ENCODE measurements around the gene MPRIP. TPM values are rescaled to one million over a fixed set of nuclear protein-coding genes. Genes with fewer than 3 reads are reported as not detected.

MPRIP gene
- total RNA-seq, 4 donors from 2014 or later, result 122 to 207 (median 145) TPM

DNA sequence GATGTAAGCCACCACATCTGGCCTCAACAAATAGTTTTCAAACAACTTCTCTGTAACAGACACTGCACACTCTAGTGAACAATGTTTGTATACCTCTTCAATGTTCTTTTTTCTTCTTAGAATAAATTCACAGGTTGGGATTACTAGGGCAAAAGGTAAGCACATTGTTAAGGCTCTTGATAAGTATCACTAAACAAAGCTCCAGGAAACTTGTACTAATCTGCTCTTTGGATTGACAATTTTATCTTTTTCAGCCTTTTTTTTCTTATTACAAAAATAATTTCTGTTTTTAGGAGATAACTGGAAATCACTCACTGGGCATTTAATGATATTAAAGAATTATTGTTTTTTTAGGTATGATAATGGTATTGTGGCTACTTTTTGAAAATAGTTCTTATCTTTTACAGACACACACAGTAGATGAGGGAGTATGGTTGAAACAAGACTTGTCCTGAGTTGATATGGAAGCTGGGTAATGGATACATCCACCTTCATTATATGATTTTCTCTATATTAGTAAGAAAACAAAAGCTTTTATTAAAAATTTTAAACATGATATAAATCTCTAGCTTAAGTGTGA lies 7.7 kb upstream of the MPRIP start:
- Histone ChIP-seq H3K27me3 (no peaks in the 10 kb centered on the region), H3K4me3 (no peak overlapping the region), H3K36me3 (no peaks in the 10 kb centered on the region), H3K4me1 (peaks cover 25% of the 10 kb centered on the region), H3K9me3 (no peaks in the 10 kb centered on the region), H3K27ac (no peak overlapping the region)
- TF ChIP-seq POLR2AphosphoS5 (IDR thresholded peaks at IDR 0.05), result no peak
- no peak for TF ChIP-seq EP300 (IDR thresholded peaks at IDR 0.05)
- TF ChIP-seq, protein P1, sequence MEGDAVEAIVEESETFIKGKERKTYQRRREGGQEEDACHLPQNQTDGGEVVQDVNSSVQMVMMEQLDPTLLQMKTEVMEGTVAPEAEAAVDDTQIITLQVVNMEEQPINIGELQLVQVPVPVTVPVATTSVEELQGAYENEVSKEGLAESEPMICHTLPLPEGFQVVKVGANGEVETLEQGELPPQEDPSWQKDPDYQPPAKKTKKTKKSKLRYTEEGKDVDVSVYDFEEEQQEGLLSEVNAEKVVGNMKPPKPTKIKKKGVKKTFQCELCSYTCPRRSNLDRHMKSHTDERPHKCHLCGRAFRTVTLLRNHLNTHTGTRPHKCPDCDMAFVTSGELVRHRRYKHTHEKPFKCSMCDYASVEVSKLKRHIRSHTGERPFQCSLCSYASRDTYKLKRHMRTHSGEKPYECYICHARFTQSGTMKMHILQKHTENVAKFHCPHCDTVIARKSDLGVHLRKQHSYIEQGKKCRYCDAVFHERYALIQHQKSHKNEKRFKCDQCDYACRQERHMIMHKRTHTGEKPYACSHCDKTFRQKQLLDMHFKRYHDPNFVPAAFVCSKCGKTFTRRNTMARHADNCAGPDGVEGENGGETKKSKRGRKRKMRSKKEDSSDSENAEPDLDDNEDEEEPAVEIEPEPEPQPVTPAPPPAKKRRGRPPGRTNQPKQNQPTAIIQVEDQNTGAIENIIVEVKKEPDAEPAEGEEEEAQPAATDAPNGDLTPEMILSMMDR (IDR thresholded peaks at IDR 0.05), result no peak
- TF ChIP-seq POLR2A (IDR thresholded peaks at IDR 0.05), result no peak
- no peak for DNase-seq (ENCODE audit: low spot score in 2 of 2)

DNA sequence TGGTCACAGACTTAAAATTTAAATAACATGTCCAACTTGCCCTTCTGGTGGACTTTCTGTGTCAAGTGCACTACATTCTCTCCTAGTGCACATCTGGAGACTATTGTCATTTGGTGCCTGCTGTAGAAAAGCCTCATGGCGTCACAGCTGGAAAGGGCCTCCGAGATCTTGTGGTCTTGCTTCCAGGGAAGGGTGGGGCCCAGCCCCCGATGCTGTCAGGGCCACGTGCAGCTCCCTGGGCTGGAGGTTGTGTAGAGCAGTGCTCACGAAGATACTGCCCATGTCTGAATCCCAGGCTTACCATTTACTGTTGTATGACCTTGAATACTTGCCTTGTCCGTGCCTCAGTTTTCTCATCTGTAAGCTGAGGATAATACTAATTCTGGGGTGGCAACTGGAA lies 6.8 kb upstream of the MPRIP start:
- H3K27me3 ChIP-seq, result no peaks in the 10 kb centered on the region
- H3K9me3 ChIP-seq, result no peaks in the 10 kb centered on the region
- H3K27ac ChIP-seq, result no peak overlapping the region
- no peaks in the 10 kb centered on the region for H3K36me3 ChIP-seq
- H3K4me3 ChIP-seq, result no peak overlapping the region
- peaks cover 25% of the 10 kb centered on the region for H3K4me1 ChIP-seq
- 51% methylated on average over 6 of the region's 6 CpGs for WGBS
- TF ChIP-seq EP300 (IDR thresholded peaks at IDR 0.05) (no peak), POLR2A (IDR thresholded peaks at IDR 0.05) (no peak), POLR2AphosphoS5 (IDR thresholded peaks at IDR 0.05) (no peak)
- TF ChIP-seq, protein P1 (IDR thresholded peaks at IDR 0.05), result no peak
- no peak for DNase-seq (ENCODE audit: low spot score in 2 of 2)

DNA sequence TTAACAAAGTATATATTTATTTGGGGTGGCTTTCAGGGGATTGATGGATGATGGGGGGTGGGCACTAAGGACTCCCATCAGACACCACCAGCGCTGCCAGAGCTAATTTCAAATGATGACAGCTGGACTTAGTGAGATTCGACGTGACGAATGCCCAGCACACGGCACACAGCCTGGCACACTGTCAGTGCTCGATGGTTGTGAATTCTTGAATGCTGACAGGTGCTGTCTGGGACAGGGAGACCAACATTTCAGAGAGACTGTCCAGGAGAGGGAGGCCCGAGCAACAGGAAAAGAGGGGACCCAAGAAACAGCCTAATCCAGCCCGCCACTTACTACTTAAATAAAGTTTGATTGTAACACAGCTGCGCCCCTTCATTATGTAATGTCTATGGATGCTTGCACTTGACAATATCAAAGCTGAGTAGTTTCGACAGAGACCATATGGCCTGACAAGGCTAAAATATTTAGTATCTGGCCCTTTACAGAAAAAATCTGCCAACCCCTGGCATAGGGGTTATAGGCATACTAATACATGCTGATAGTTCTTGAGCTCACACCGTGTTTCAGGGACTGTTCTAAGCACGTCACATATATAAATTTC lies 6.2 kb upstream of the MPRIP start:
- Histone ChIP-seq H3K4me3 (no peak overlapping the region), H3K27me3 (no peaks in the 10 kb centered on the region), H3K4me1 (peaks cover 26% of the 10 kb centered on the region), H3K27ac (peak overlapping the region; percentile 5), H3K9me3 (no peaks in the 10 kb centered on the region), H3K36me3 (no peaks in the 10 kb centered on the region)
- 87% methylated on average over 12 of the region's 12 CpGs for WGBS
- DNase-seq (ENCODE audit: low spot score in 2 of 2), result no peak
- TF ChIP-seq POLR2AphosphoS5 (IDR thresholded peaks at IDR 0.05) (no peak), EP300 (IDR thresholded peaks at IDR 0.05) (no peak), POLR2A (IDR thresholded peaks at IDR 0.05) (no peak)
- TF ChIP-seq, protein P1 (IDR thresholded peaks at IDR 0.05), result no peak

DNA sequence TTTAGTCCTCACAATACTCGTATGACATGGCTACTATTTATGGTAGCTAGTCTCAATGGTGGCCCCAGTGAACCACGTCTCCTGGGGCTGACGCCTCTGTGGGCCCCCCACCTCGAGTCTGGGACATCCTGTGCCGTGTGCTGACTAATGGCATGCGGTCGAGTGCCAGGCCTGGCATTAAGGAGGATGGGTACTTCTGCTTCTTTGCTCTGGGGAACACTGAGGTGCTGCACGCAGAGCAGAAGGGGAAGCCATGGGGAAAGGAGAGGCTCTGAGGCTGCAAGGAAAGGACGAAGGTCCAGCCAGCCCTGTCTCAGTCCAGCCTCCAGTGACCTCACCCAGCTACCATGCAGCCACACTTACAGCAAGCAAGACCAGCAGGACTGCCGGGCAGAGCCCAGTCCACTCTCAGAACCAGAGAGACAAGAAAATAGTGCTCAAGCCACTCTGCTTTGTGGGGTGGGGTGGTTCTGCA lies 5.7 kb upstream of the MPRIP start:
- H3K36me3 ChIP-seq, result no peaks in the 10 kb centered on the region
- H3K27me3 ChIP-seq, result no peaks in the 10 kb centered on the region
- no peak overlapping the region for H3K4me3 ChIP-seq
- H3K27ac ChIP-seq, result peak overlapping the region; percentile 5
- H3K9me3 ChIP-seq, result no peaks in the 10 kb centered on the region
- TF ChIP-seq, protein P1 (IDR thresholded peaks at IDR 0.05), result no peak
- TF ChIP-seq POLR2A (IDR thresholded peaks at IDR 0.05), result no peak
- peaks cover 31% of the 10 kb centered on the region for H3K4me1 ChIP-seq
- no peak for DNase-seq (ENCODE audit: low spot score in 2 of 2)
- WGBS, result 76% methylated on average over 10 of the region's 10 CpGs

DNA sequence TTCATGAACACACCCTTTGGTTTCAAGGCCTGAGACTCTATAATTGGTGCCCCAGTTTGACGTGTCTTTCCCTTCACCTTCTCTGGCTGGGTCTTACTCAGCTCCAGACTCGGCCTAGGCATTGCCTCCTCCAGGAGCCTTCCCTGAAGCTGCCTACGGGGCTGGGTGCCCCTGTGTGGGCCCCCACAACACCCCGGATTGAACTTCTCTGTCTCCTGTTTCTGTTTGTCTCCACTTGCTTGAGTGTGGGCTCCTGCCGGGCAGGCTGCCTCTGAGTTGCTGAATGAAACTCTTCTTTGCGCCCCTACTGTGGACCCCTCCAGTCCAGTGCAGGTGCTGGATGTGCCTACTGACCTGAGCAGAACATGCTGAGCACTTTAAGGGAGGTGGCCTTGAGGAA lies 2.3 kb upstream of the MPRIP start:
- 83% methylated on average over 5 of the region's 6 CpGs for WGBS
- Histone ChIP-seq H3K27ac (no peak overlapping the region), H3K9me3 (no peaks in the 10 kb centered on the region), H3K27me3 (no peaks in the 10 kb centered on the region), H3K4me1 (peaks cover 44% of the 10 kb centered on the region), H3K4me3 (no peak overlapping the region), H3K36me3 (no peaks in the 10 kb centered on the region)
- no peak for TF ChIP-seq POLR2A (IDR thresholded peaks at IDR 0.05)
- TF ChIP-seq POLR2AphosphoS5 (IDR thresholded peaks at IDR 0.05), result no peak
- TF ChIP-seq EP300 (IDR thresholded peaks at IDR 0.05), result no peak
- TF ChIP-seq, protein P1 (IDR thresholded peaks at IDR 0.05), result no peak
- DNase-seq (ENCODE audit: low spot score in 2 of 2), result no peak
